Upper lobe of left lung (tissue), 4 donors: ENCODE results near the gene OOSP2.

Experiments
- EP300 ChIP-seq, 4 donors: sonication (generic); formaldehyde crosslinking; IDR thresholded peaks; one replicate each; pipeline ENCODE4 v1.5.1; 2017; ENCODE audit warnings: antibody characterized with exemption in 4 of 4, control low read depth in 2 of 4
- POLR2A ChIP-seq, 4 donors: fragments of 450-650 bp; IDR thresholded peaks; one replicate each; pipeline ENCODE4 v1.5.1; 2016 to 2017; ENCODE audit warnings: antibody characterized with exemption in 4 of 4, mild to moderate bottlenecking in 2 of 4
- POLR2AphosphoS5 ChIP-seq, 2 donors: sonication (generic); formaldehyde crosslinking; IDR thresholded peaks; one replicate each; pipeline ENCODE4 v1.5.1; 2017; ENCODE audit warnings: antibody characterized with exemption in 2 of 2
- TF ChIP-seq, protein P1 (sequence below), 6 experiments: fragments of 450-650 bp in 4 of 6; fragments of 200-600 bp in 2 of 6; sonication (generic) in 2 of 6; IDR thresholded peaks; one replicate each; pipeline ENCODE4 v1.5.1; 2016 to 2019; ENCODE audit warnings: antibody characterized with exemption in 6 of 6

DNA sequence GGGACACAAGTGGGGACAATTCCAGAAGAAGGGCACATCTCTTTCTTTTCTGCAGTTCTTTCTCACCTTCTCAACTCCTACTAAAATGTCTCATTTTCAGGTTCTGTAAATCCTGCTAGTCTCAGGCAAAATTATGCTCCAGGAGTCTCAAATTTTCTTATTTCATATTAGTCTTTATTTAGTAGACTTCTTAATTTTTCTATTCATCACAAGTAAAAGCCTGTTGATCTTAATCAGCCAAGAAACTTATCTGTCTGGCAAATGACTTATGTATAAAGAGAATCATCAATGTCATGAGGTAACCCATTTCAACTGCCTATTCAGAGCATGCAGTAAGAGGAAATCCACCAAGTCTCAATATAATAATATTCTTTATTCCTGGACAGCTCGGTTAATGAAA lies 48.2 kb downstream of the OOSP2 start, which contains the start of gene MS4A2:
- TF ChIP-seq, protein P1, sequence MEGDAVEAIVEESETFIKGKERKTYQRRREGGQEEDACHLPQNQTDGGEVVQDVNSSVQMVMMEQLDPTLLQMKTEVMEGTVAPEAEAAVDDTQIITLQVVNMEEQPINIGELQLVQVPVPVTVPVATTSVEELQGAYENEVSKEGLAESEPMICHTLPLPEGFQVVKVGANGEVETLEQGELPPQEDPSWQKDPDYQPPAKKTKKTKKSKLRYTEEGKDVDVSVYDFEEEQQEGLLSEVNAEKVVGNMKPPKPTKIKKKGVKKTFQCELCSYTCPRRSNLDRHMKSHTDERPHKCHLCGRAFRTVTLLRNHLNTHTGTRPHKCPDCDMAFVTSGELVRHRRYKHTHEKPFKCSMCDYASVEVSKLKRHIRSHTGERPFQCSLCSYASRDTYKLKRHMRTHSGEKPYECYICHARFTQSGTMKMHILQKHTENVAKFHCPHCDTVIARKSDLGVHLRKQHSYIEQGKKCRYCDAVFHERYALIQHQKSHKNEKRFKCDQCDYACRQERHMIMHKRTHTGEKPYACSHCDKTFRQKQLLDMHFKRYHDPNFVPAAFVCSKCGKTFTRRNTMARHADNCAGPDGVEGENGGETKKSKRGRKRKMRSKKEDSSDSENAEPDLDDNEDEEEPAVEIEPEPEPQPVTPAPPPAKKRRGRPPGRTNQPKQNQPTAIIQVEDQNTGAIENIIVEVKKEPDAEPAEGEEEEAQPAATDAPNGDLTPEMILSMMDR (IDR thresholded peaks at IDR 0.05) = no peak
- TF ChIP-seq POLR2A (IDR thresholded peaks at IDR 0.05) (no peak), POLR2AphosphoS5 (IDR thresholded peaks at IDR 0.05) (no peak), EP300 (IDR thresholded peaks at IDR 0.05) (no peak)
